ENCODE results near the gene SLC26A8. TPM values are rescaled to one million over a fixed set of nuclear protein-coding genes. Genes with fewer than 3 reads are reported as not detected.

SLC26A8 gene
- total and polyA plus RNA-seq, 2 of the 13 experiments (the other 11 are each of a cell fraction or from before 2014, with no cell fraction given) = 0.46 TPM; not detected in 1

- TF ChIP-seq HNF4A (CRISPR knock-in tag; IDR thresholded peaks at IDR 0.05) = no peak
- no peak for TF ChIP-seq ZNF570 (CRISPR knock-in tag; IDR thresholded peaks at IDR 0.05; ENCODE audit: borderline replicate concordance)
- TF ChIP-seq ZNF775 (CRISPR knock-in tag; IDR thresholded peaks at IDR 0.05; ENCODE audit: borderline replicate concordance) = no peak; the same call in 1 of the 2 replicates
- no peak for TF ChIP-seq NR1H2 (CRISPR knock-in tag; IDR thresholded peaks at IDR 0.05; ENCODE audit: borderline replicate concordance, low read depth)
- TF ChIP-seq AHDC1 (CRISPR knock-in tag; IDR thresholded peaks at IDR 0.05; ENCODE audit: borderline replicate concordance) = no peak
- TF ChIP-seq MEIS2 (CRISPR knock-in tag; IDR thresholded peaks at IDR 0.05) = no peak
- no peak for TF ChIP-seq ZNF850 (CRISPR knock-in tag; conservative IDR thresholded peaks at IDR 0.05)
- peak; percentile 34; the same call in 1 of the 2 replicates for TF ChIP-seq ZNF552 (CRISPR knock-in tag; IDR thresholded peaks at IDR 0.05; ENCODE audit: borderline replicate concordance)
- no peak for TF ChIP-seq DZIP1 (CRISPR knock-in tag; IDR thresholded peaks at IDR 0.05)
- TF ChIP-seq PREB (CRISPR knock-in tag; IDR thresholded peaks at IDR 0.05) = no peak
- no peak for TF ChIP-seq ZBTB34 (CRISPR knock-in tag; IDR thresholded peaks at IDR 0.05)
- TF ChIP-seq CHCHD3 (CRISPR knock-in tag; IDR thresholded peaks at IDR 0.05) = peak; percentile 83
- TF ChIP-seq KDM6A (CRISPR knock-in tag; IDR thresholded peaks at IDR 0.05; ENCODE audit: low read depth) = no peak
- no peak for TF ChIP-seq FOXA3 (CRISPR knock-in tag; IDR thresholded peaks at IDR 0.05)
- peak; percentile 20; the same call in 1 of the 2 replicates for TF ChIP-seq ZNF251 (CRISPR knock-in tag; IDR thresholded peaks at IDR 0.05)
- TF ChIP-seq KDM5A (IDR thresholded peaks at IDR 0.05; ENCODE audit: borderline replicate concordance, low read length) = peak; percentile 64
- TF ChIP-seq ZNF644 (CRISPR knock-in tag; IDR thresholded peaks at IDR 0.05; ENCODE audit: low read depth) = no peak
- no peak for TF ChIP-seq GABPA (IDR thresholded peaks at IDR 0.05; ENCODE audit: low read depth, low read length)
- no peak for TF ChIP-seq GABPA (CRISPR knock-in tag; IDR thresholded peaks at IDR 0.05; ENCODE audit: low read depth)
- no peak for TF ChIP-seq SMARCC2 (IDR thresholded peaks at IDR 0.05)
Measured at GRCh38 chr6:36028088-36028876, 3.8 kb upstream of the SLC26A8 start (continued).
